AML-193 (cell line): ENCODE data around the gene VKORC1.
A peak's percentile ranks its signal among the peaks of the same experiment; 100 is the strongest.

Experiments
- DNase-seq, 2 experiments: peaks; one replicate each; lab custom pipeline; 2025; lab: John Stamatoyannopoulos, UW

The VKORC1 gene

DNA sequence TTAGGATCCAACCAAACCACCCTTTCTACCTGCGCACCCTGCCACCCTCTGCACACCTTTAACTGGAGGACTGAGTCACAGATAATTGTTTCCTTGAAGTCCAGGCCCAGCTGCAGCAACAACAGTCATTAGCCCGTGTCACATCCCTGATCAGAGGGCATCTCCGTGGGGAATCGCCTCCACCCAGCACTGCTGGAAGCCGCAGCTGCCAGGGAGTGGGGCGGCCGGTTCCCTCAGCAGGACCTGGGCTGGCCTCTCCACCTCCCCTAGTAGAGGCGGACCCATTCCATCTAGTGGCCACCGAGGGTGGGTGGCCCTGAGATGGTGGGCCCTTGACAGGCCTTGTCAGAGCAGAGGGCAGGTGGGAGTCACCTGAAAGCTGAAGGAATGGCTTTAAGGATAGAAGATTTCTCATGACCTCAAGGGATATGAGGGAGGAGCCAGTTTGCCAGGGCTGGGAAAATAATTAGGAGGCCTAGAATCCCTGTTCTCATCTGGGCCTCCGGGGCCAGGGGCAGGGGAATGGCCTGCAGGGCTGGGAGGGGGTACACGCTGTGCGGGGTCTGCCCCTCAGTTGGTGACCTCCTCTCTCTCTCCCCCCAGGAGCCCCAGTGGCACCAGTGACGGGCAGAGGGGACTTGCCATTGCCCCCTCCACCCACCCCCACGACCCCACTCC, 12.1 kb downstream of the VKORC1 start:
- no peak for DNase-seq

DNA sequence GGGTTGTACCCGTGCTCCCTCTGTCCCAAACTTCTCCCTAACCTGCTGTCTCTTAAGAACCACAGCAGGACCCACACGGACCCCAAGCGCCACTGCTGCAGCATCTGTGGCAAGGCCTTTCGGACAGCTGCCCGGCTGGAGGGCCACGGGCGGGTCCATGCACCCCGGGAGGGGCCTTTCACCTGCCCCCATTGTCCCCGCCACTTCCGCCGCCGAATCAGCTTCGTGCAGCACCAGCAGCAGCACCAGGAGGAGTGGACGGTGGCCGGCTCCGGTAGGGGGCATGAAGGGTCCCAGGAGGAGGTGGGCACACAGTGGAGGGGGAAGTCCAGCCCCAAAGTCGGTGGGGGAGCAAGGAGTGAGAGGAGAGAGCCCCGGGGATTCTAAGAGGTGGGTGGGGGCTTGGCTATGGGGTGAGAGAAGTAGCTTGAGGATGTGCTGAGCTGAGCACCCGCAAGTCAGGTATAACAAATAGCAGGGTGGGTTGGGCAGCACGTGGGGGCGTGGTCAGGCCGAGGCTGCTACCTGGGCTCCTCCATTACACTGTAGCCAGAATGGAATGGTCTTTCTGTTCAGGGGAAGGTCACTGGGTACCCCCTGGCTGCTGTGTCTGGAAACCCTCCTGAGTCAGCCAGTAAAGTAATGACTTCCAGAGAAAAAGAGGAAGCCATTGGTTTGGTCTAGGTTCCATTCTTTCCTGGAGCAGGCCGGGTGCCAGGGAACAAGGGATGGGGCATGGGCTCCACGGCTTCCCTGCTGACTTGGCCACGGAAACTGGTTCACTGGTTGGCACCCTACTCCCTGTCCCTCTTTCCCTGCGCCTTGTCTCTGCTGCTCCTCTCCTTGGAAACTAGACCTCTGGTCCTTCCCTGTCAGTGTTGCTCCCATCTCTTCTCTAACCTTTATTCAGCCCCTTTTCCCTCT, 12.9 kb downstream of the VKORC1 start:
- DNase-seq = no peak

- DNase-seq = no peak
Measured at GRCh38 chr16:31080756-31081419, 13.7 kb downstream of the VKORC1 start.

DNA sequence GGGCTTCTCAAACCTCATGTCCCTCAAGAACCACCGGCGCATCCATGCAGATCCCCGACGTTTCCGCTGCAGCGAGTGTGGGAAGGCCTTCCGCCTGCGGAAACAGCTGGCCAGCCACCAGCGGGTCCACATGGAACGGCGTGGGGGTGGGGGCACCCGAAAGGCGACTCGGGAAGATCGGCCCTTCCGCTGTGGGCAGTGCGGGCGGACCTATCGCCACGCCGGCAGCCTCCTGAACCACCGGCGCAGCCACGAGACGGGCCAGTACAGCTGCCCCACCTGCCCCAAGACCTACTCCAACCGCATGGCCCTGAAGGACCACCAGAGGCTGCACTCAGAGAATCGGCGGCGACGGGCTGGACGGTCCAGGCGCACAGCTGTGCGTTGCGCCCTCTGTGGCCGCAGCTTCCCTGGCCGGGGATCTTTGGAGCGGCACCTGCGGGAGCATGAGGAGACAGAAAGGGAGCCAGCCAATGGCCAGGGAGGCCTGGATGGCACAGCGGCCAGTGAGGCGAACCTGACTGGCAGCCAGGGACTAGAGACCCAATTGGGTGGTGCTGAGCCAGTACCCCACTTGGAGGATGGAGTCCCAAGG, 14.5 kb downstream of the VKORC1 start:
- DNase-seq = no peak

DNA sequence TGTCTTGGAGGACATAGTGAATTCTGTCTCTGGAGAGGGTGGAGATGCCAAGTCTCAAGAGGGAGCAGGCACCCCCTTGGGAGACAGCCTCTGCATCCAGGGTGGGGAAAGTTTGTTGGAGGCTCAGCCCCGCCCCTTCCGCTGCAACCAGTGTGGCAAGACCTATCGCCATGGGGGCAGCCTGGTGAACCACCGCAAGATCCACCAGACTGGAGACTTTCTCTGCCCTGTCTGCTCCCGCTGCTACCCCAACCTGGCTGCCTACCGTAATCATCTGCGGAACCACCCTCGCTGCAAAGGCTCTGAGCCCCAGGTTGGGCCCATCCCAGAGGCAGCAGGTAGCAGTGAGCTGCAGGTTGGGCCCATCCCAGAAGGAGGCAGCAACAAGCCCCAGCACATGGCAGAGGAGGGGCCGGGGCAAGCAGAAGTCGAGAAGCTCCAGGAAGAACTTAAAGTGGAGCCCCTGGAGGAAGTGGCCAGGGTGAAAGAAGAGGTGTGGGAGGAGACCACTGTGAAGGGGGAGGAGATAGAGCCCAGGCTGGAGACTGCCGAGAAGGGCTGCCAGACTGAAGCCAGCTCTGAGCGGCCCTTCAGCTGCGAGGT, 15.2 kb downstream of the VKORC1 start:
- DNase-seq = no peak

DNA sequence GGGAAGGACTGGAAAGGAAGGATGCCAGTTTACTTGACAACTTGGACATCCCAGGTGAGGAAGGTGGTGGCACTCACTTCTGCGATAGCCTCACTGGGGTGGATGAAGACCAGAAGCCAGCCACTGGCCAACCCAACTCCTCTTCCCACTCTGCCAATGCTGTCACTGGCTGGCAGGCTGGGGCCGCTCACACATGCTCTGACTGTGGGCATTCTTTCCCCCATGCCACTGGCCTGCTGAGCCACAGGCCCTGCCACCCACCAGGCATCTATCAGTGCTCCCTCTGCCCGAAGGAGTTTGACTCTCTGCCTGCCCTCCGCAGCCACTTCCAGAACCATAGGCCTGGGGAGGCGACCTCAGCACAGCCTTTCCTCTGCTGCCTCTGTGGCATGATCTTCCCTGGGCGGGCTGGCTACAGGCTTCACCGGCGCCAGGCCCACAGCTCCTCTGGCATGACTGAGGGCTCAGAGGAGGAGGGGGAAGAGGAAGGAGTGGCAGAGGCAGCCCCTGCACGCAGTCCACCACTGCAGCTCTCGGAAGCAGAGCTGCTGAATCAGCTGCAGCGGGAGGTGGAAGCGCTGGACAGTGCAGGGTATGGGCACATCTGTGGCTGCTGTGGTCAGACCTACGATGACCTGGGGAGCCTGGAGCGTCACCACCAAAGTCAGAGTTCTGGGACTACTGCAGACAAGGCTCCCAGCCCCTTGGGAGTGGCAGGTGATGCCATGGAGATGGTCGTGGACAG, 15.8 kb downstream of the VKORC1 start:
- DNase-seq = no peak

DNA sequence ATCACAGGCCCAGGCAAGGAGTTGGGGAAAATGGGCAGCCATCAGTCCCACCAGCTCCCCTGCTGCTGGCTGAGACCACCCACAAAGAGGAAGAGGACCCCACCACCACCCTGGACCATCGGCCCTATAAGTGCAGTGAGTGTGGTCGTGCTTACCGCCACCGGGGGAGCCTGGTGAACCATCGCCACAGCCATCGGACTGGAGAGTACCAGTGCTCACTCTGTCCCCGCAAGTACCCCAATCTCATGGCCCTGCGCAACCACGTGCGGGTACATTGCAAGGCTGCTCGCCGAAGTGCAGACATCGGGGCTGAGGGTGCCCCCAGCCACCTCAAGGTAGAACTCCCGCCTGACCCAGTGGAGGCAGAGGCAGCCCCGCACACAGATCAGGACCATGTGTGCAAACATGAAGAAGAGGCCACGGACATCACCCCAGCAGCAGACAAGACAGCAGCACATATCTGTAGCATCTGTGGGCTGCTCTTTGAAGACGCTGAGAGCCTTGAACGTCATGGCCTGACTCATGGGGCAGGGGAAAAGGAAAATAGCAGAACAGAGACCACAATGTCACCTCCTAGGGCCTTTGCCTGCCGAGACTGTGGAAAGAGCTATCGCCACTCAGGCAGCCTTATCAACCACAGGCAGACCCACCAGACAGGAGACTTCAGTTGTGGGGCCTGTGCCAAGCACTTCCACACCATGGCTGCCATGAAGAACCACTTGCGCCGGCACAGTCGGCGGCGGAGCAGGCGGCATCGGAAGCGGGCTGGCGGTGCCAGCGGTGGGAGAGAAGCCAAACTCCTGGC, 16.8 kb downstream of the VKORC1 start:
- DNase-seq = no peak

GRCh38 chr16:31077024-31077423, 17.6 kb downstream of the VKORC1 start:
- DNase-seq = no peak

DNA sequence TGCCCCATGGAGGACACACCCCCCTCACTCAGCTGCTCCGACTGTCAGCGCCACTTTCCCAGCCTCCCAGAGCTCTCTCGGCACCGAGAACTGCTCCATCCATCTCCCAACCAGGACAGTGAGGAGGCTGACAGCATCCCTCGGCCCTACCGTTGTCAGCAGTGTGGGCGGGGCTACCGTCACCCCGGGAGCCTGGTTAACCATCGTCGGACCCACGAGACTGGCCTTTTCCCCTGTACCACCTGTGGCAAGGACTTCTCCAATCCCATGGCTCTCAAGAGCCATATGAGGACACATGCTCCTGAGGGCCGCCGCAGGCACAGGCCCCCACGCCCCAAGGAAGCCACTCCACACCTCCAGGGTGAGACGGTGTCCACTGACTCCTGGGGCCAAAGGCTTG, 18.3 kb downstream of the VKORC1 start:
- no peak for DNase-seq

- no peak for DNase-seq
Measured at GRCh38 chr16:31074814-31075183, 19.8 kb downstream of the VKORC1 start.

- DNase-seq = peak; percentile 98 to 99
Measured at GRCh38 chr16:31073970-31074813, 20.4 kb downstream of the VKORC1 start, which contains the start of the genes ZNF646 and ZNF668. Gene ZNF646 (plus strand): TSS chr16:31074422. CDS start chr16:31076325, 1,903 bp downstream. Gene ZNF668 (minus strand): TSS chr16:31074240. CDS start chr16:31064459, 9,781 bp downstream.

DNA sequence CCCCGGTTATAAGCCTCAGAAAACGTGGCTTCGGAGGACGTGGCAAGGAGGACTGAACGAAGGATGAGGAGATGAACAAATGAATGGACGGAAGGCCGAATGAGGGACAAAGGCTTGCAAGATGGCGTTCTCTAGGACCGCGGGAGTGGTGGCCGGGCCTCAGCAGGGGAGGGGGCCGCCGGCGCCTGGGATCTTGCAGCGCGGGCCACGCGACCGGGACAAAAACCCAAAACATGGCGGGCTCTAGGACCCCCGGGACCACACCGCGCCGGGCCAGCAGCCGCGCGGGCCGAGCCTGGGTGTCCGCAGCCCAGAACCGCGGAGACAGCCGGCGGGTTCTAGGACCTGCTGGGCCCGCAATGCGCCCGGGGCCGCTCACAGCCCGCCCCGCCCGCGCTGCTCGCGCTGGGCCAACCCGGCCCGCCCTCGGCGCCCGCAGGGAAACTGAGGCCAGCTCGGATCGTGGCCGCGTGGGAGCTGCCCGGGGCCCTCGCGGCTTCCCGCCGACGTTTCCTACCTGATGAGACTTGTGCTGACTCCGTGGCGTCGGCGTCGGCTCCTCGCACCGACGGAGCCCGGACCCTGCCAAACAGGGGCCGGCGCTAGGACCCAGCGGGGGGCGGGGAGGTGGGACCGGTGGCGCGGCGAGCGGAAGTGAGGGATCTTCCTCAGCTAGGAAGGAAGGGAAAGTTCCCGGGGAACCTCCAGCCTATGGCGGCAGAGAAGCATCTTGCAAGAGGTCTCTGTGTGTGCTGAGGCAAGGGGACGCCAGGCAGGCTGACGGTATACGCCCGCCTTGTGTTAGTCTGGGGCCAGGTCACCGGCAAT, 21.2 kb downstream of the VKORC1 start:
- DNase-seq = peak; percentile 59 to 62

DNA sequence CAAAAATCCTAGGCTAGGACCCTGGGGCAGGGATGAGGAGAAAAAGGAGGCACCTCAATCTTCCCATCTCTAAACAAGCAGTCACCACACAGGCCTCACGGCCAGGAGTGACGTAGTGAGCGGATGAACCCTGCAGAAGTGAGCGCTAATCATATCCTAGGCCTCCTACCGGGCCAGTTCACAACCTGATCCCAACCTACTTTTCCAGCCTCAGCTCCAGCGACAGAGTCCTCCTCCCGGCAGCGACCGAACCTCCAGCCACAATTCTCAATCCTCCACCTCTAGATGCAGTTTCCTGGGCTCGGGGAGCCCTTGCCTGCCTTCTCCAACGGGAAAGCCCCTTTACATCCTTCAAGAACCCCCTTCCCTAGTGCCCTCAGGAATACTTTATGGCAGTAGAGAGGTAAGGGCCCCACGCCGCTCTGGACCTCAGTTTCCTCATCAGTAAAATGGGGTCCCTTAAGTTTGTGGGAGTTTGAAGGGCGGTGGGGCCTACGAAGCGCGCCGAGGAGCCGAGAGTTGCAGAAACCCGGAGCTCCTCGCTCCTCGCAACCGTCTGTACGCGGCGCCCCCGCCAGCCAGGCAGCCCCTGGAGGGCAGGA, 22.0 kb downstream of the VKORC1 start:
- peak in 1 of 2 experiments; percentile 21 for DNase-seq

DNA sequence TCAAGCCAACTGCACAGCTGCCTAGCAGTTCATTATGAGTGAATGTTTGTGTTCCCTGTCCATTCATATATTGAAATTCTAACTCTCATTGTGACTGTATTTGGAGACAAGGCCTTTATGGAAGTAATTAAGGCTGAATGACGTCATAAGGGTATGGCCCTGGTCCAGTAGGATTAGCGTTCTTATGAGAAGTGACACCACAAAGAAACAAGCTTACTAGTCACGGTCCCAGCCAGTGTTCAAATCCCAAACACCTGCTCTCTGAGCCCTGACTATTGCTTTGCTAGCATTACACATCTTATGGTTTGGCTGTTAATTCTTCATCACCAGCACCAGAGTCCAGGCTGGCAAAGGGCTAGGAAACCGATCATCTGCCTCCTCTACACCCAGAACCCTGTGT, 22.7 kb downstream of the VKORC1 start:
- no peak for DNase-seq

DNA sequence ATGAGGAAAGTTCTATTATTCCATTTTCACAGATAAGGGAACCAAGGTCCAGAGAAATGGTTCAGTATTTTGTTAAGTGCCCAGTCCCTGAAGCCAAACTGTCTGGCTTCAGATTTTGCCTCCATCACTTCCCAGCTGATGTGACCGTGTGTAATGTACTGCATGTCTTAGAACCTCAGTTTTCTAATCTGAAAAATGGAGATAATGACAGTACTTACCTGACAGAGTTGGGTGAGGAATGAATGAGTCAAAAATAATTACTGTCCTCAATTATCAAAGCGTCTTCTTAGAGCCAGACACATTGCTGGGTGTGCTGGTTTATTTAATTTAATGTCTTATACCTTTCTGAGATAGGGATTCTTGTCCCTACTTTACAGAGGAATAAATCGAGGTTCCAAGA, 27.3 kb downstream of the VKORC1 start:
- no peak for DNase-seq

- DNase-seq = no peak
Measured at GRCh38 chr16:31064882-31065461, 29.6 kb downstream of the VKORC1 start.

DNA sequence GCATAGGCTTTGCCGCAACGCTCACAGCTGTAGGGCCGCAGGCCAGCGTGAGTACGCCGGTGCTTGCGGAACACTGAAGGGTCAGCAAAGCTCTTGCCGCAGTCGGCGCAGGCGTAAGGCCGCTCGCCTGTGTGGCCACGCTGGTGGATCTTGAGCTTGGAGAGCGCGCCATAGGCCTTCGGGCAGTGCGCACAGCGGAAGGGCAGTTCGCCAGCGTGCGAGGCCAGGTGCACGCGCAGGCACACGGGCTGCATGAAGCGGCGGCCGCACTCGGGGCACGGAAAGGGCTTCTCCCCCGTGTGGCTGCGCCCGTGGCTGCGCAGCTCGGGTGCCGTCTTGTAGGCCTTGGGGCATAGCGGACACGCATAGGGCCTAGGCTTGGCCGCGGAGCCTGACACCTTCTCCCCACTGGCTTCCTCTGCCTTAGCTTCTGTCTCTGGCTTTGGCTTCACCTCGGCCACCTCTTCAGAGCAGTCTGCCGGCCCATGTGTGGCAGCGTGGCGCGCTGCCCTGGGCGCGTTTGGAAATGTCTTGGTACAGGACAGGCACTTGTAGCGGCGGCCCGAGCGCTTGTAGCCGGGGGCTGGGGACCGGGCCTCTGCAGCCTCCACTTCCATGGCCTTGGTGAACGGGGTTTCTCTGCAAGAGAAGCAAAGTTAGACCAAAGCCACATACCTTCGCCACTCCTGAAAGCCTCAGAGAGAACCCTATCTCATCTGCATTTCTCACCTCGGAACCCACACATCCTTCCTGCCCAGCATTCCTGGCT, 30.6 kb downstream of the VKORC1 start:
- DNase-seq = no peak
